ENCODE data around the gene EPAS1. TPM values are rescaled to one million over a fixed set of nuclear protein-coding genes. Genes with fewer than 3 reads are reported as not detected.

Gene EPAS1
- polyA plus RNA-seq, 2 of the 4 experiments (the other 2 are of a cell fraction) = 128 to 143 TPM

DNA sequence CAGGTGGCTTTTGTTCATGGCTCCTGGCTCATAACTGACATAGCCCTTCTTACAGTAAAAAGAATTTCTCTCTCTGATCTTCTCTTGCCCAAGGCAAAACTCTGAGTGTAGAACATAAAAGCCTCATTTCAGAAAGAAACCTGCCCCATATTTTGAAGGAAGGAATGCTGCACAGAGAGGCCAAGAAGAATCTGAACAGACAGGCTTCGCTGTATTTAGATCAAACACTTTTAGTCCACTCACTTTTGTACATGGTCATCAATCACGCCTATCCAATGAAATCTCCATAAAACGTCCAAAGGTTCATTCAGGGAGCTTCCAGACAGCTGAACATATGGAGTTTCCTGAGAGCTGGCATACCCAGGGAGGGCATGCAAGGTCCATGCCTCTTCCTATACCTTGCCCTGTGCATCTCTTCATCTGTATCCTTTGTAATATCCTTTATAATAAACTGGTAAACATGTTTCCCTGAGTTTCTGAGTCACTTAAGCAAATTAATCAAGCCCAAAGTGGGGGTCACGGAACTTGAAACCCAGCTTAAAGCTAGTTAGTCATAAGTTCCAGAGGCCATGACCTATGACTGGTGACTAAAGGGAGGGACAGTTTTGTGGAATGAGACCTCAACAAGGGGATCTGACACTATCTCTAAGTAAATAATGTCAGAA is 119.7 kb downstream of the EPAS1 start:
- ChIA-PET CTCF (interaction anchor here (0.7 kb wide), 1 partner anchor 140 kb away, joined by 3 read pairs; no protein-coding TSS in a partner anchor), POLR2A (no interaction called here)
- peaks cover 34% of the 10 kb centered on the region for H3K9me3 ChIP-seq
- no peak overlapping the region for H3K4me3 ChIP-seq
- no peak for FAIRE-seq
- peaks cover 5% of the 10 kb centered on the region; the same call in 2 of the 3 replicates for H3K4me1 ChIP-seq
- ATAC-seq = no peak
- TF ChIP-seq, protein P1, sequence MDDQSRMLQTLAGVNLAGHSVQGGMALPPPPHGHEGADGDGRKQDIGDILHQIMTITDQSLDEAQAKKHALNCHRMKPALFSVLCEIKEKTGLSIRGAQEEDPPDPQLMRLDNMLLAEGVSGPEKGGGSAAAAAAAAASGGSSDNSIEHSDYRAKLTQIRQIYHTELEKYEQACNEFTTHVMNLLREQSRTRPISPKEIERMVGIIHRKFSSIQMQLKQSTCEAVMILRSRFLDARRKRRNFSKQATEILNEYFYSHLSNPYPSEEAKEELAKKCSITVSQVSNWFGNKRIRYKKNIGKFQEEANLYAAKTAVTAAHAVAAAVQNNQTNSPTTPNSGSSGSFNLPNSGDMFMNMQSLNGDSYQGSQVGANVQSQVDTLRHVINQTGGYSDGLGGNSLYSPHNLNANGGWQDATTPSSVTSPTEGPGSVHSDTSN (IDR thresholded peaks at IDR 0.05) = no peak
- TF ChIP-seq, protein P2, sequence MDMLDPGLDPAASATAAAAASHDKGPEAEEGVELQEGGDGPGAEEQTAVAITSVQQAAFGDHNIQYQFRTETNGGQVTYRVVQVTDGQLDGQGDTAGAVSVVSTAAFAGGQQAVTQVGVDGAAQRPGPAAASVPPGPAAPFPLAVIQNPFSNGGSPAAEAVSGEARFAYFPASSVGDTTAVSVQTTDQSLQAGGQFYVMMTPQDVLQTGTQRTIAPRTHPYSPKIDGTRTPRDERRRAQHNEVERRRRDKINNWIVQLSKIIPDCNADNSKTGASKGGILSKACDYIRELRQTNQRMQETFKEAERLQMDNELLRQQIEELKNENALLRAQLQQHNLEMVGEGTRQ (IDR thresholded peaks at IDR 0.05) = no peak
- TF ChIP-seq POLR2A (IDR thresholded peaks at IDR 0.05; ENCODE audit: low read length) (no peak), RCOR1 (IDR thresholded peaks at IDR 0.05; ENCODE audit: low read depth, low read length) (no peak), FOXS1 (CRISPR knock-in tag; IDR thresholded peaks at IDR 0.05) (no peak), ZFP36 (IDR thresholded peaks at IDR 0.05; ENCODE audit: borderline replicate concordance, partially characterized antibody) (no peak), ZC3H11A (IDR thresholded peaks at IDR 0.05) (no peak), POLR2AphosphoS2 (conservative IDR thresholded peaks at IDR 0.05; ENCODE audit: low read length) (no peak), CHD4 (IDR thresholded peaks at IDR 0.05; ENCODE audit: borderline replicate concordance) (no peak), ZSCAN20 (CRISPR knock-in tag; IDR thresholded peaks at IDR 0.05) (no peak), PHF8 (IDR thresholded peaks at IDR 0.05; ENCODE audit: borderline replicate concordance, low read depth) (no peak), HOXB13 (CRISPR knock-in tag; IDR thresholded peaks at IDR 0.05; ENCODE audit: low read depth) (no peak), ESRRA (IDR thresholded peaks at IDR 0.05; ENCODE audit: borderline replicate concordance, low read length) (no peak), SMC3 (IDR thresholded peaks at IDR 0.05) (no peak), CBX2 (IDR thresholded peaks at IDR 0.05; ENCODE audit: borderline replicate concordance, low read depth) (no peak), TP53 (CRISPR knock-in tag; IDR thresholded peaks at IDR 0.05) (no peak)
- TF ChIP-seq, protein P3, sequence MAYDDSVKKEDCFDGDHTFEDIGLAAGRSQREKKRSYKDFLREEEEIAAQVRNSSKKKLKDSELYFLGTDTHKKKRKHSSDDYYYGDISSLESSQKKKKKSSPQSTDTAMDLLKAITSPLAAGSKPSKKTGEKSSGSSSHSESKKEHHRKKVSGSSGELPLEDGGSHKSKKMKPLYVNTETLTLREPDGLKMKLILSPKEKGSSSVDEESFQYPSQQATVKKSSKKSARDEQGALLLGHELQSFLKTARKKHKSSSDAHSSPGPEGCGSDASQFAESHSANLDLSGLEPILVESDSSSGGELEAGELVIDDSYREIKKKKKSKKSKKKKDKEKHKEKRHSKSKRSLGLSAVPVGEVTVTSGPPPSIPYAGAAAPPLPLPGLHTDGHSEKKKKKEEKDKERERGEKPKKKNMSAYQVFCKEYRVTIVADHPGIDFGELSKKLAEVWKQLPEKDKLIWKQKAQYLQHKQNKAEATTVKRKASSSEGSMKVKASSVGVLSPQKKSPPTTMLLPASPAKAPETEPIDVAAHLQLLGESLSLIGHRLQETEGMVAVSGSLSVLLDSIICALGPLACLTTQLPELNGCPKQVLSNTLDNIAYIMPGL (CRISPR knock-in tag; IDR thresholded peaks at IDR 0.05; ENCODE audit: borderline replicate concordance) = no peak
- TF ChIP-seq, protein P4, sequence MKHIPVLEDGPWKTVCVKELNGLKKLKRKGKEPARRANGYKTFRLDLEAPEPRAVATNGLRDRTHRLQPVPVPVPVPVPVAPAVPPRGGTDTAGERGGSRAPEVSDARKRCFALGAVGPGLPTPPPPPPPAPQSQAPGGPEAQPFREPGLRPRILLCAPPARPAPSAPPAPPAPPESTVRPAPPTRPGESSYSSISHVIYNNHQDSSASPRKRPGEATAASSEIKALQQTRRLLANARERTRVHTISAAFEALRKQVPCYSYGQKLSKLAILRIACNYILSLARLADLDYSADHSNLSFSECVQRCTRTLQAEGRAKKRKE (CRISPR knock-in tag; IDR thresholded peaks at IDR 0.05; ENCODE audit: low read depth) = no peak
- TF ChIP-seq, protein P5, sequence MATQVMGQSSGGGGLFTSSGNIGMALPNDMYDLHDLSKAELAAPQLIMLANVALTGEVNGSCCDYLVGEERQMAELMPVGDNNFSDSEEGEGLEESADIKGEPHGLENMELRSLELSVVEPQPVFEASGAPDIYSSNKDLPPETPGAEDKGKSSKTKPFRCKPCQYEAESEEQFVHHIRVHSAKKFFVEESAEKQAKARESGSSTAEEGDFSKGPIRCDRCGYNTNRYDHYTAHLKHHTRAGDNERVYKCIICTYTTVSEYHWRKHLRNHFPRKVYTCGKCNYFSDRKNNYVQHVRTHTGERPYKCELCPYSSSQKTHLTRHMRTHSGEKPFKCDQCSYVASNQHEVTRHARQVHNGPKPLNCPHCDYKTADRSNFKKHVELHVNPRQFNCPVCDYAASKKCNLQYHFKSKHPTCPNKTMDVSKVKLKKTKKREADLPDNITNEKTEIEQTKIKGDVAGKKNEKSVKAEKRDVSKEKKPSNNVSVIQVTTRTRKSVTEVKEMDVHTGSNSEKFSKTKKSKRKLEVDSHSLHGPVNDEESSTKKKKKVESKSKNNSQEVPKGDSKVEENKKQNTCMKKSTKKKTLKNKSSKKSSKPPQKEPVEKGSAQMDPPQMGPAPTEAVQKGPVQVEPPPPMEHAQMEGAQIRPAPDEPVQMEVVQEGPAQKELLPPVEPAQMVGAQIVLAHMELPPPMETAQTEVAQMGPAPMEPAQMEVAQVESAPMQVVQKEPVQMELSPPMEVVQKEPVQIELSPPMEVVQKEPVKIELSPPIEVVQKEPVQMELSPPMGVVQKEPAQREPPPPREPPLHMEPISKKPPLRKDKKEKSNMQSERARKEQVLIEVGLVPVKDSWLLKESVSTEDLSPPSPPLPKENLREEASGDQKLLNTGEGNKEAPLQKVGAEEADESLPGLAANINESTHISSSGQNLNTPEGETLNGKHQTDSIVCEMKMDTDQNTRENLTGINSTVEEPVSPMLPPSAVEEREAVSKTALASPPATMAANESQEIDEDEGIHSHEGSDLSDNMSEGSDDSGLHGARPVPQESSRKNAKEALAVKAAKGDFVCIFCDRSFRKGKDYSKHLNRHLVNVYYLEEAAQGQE (IDR thresholded peaks at IDR 0.05) = no peak
- DNase-seq (ENCODE audit: low read depth in 1 of 2, low spot score in 1 of 2) = no peak
- 46% methylated on average over 4 of the region's 4 CpGs for WGBS (ENCODE audit: missing lambda C conversion rate)
- no peak overlapping the region for H3K4me2 ChIP-seq
- no peak overlapping the region for H3K27ac ChIP-seq
